Loucy (cell line): ENCODE data around the gene ATP9A.

Experiments
- H2AFZ ChIP-seq: fragments of 200-600 bp; sonication (generic); 2 replicates; pipeline ENCODE4 v1.6.0; 2016; ENCODE audit warnings: antibody characterized with exemption, mild to moderate bottlenecking, low read length, moderate library complexity
- H3F3A ChIP-seq: fragments of 200-600 bp; 2 replicates; pipeline ENCODE4 v1.6.0; 2016; ENCODE audit warnings: antibody characterized with exemption, low read depth, mild to moderate bottlenecking
- H3K27me3 ChIP-seq: fragments of 200-600 bp; sonication (generic); 2 replicates; pipeline ENCODE4 v1.6.1; 2014; ENCODE audit warnings: low read length, mild to moderate bottlenecking; ENCODE audit not compliant: insufficient read depth, poor library complexity, severe bottlenecking
- H3K36me3 ChIP-seq: fragments of 200-600 bp; sonication (generic); 2 replicates; pipeline ENCODE4 v1.6.1; 2016; ENCODE audit warnings: low read length; ENCODE audit not compliant: insufficient read depth
- H3K4me1 ChIP-seq: fragments of 200-600 bp; sonication (generic); 2 replicates; pipeline ENCODE4 v1.5.1; 2014; ENCODE audit warnings: low read length, mild to moderate bottlenecking; ENCODE audit not compliant: insufficient read depth, poor library complexity, severe bottlenecking
- H3K4me2 ChIP-seq: fragments of 200-600 bp; sonication (generic); 2 replicates; pipeline ENCODE4 v1.6.0; 2014; ENCODE audit warnings: antibody characterized with exemption, low read length, low read depth, mild to moderate bottlenecking; ENCODE audit not compliant: poor library complexity, severe bottlenecking
- H3K4me3 ChIP-seq: fragments of 200-600 bp; sonication (generic); 2 replicates; pipeline ENCODE4 v1.5.1; 2014; ENCODE audit warnings: low read length, mild to moderate bottlenecking, mixed read lengths; ENCODE audit not compliant: poor library complexity, severe bottlenecking
- H3K79me2 ChIP-seq: fragments of 200-600 bp; sonication (generic); 2 replicates; pipeline ENCODE4 v1.6.1; 2014; ENCODE audit warnings: low read length; ENCODE audit not compliant: insufficient read depth
- H3K9ac ChIP-seq: fragments of 200-600 bp; sonication (generic); 2 replicates; pipeline ENCODE4 v1.6.0; 2014; ENCODE audit warnings: mild to moderate bottlenecking, low read depth, low read length, moderate library complexity; ENCODE audit not compliant: poor library complexity, severe bottlenecking
- H3K9me2 ChIP-seq: fragments of 200-600 bp; sonication (generic); replicated peaks from 2 replicates; pipeline ENCODE4 v1.6.1; 2016; ENCODE audit warnings: low read depth, low read length, mixed read lengths
- H3K9me3 ChIP-seq: fragments of 200-600 bp; sonication (generic); 2 replicates; pipeline ENCODE4 v1.6.1; 2014; ENCODE audit warnings: mild to moderate bottlenecking, antibody characterized with exemption, low read length, low read depth; ENCODE audit not compliant: insufficient read depth
- H4K20me1 ChIP-seq: fragments of 200-600 bp; sonication (generic); 2 replicates; pipeline ENCODE4 v1.6.0; 2014; ENCODE audit warnings: antibody characterized with exemption, low read length, mild to moderate bottlenecking; ENCODE audit not compliant: insufficient read depth, poor library complexity, severe bottlenecking
- CTCF ChIP-seq: fragments of 200-600 bp; sonication (generic); conservative IDR thresholded peaks from 2 replicates; pipeline ENCODE4 v1.5.1; 2014; ENCODE audit warnings: mild to moderate bottlenecking, antibody characterized with exemption, low read length
- EZH2phosphoT487 ChIP-seq: fragments of 200-600 bp; IDR thresholded peaks from 2 replicates; pipeline ENCODE4 v1.6.1; 2018; ENCODE audit warnings: antibody characterized with exemption, mild to moderate bottlenecking, moderate library complexity, borderline replicate concordance

The ATP9A gene

GRCh38 chr20:51654495-51654894 lies 113.7 kb downstream of the ATP9A start:
- no peak overlapping the region for H3K4me2 ChIP-seq
- TF ChIP-seq EZH2phosphoT487 (no peak), CTCF (no peak)
- H3K36me3 ChIP-seq: peaks cover 72% of the 10 kb centered on the region

GRCh38 chr20:51654060-51654459 lies 114.1 kb downstream of the ATP9A start:
- no peak overlapping the region for H3K9ac ChIP-seq
- no peak overlapping the region for H2AFZ ChIP-seq
- peaks cover 12% of the 10 kb centered on the region for H4K20me1 ChIP-seq
- peaks cover 20% of the 10 kb centered on the region for H3K4me1 ChIP-seq
- no peak overlapping the region for H3K4me2 ChIP-seq
- H3K9me3 ChIP-seq: no peaks in the 10 kb centered on the region
- H3K79me2 ChIP-seq: peaks cover 47% of the 10 kb centered on the region
- no peaks in the 10 kb centered on the region for H3K9me2 ChIP-seq
- peaks cover 72% of the 10 kb centered on the region for H3K36me3 ChIP-seq
- H3K4me3 ChIP-seq: no peak overlapping the region
- H3F3A ChIP-seq: no peaks in the 10 kb centered on the region
- TF ChIP-seq CTCF: no peak
- no peak for TF ChIP-seq EZH2phosphoT487
- no peaks in the 10 kb centered on the region for H3K27me3 ChIP-seq

More at GRCh38 chr20:51654495-51654894, 113.7 kb downstream of the ATP9A start:
- Histone ChIP-seq H3K79me2 (peaks cover 47% of the 10 kb centered on the region), H4K20me1 (peaks cover 12% of the 10 kb centered on the region), H2AFZ (no peak overlapping the region), H3F3A (no peaks in the 10 kb centered on the region), H3K4me1 (peaks cover 22% of the 10 kb centered on the region), H3K4me3 (no peak overlapping the region), H3K9me2 (no peaks in the 10 kb centered on the region), H3K9ac (no peak overlapping the region), H3K9me3 (no peaks in the 10 kb centered on the region), H3K27me3 (no peaks in the 10 kb centered on the region)

GRCh38 chr20:51653226-51653625 lies 115.0 kb downstream of the ATP9A start:
- H3F3A ChIP-seq: no peaks in the 10 kb centered on the region
- no peak overlapping the region for H3K9ac ChIP-seq
- H4K20me1 ChIP-seq: peaks cover 12% of the 10 kb centered on the region
- no peak overlapping the region for H3K4me2 ChIP-seq
- H3K9me3 ChIP-seq: no peaks in the 10 kb centered on the region
- TF ChIP-seq EZH2phosphoT487 (no peak), CTCF (no peak)
- no peaks in the 10 kb centered on the region for H3K27me3 ChIP-seq
- peaks cover 18% of the 10 kb centered on the region for H3K4me1 ChIP-seq
- H3K79me2 ChIP-seq: peaks cover 51% of the 10 kb centered on the region
- no peak overlapping the region for H3K4me3 ChIP-seq
- H3K36me3 ChIP-seq: peaks cover 77% of the 10 kb centered on the region
- no peak overlapping the region for H2AFZ ChIP-seq
- H3K9me2 ChIP-seq: no peaks in the 10 kb centered on the region
